Testis (tissue), 2 donors: ENCODE measurements around the gene MYADML2.

Experiments
- POLR2A ChIP-seq: fragments of 450-650 bp; IDR thresholded peaks from one replicate; pipeline ENCODE4 v1.6.1; 2017; ENCODE audit warnings: antibody characterized with exemption, mild to moderate bottlenecking, moderate library complexity
- TF ChIP-seq, protein P1 (sequence below), 3 experiments: fragments of 450-650 bp in 2 of 3; fragments of 200-600 bp in 1 of 3; sonication (generic) in 1 of 3; IDR thresholded peaks; one replicate each; pipeline ENCODE4 v1.5.1; 2016 to 2019; ENCODE audit warnings: antibody characterized with exemption in 3 of 3, mild to moderate bottlenecking in 2 of 3, moderate library complexity in 1 of 3

GRCh38 chr17:81942167-81942553, 4.9 kb downstream of the MYADML2 start:
- TF ChIP-seq POLR2A, result no peak
- TF ChIP-seq, protein P1, sequence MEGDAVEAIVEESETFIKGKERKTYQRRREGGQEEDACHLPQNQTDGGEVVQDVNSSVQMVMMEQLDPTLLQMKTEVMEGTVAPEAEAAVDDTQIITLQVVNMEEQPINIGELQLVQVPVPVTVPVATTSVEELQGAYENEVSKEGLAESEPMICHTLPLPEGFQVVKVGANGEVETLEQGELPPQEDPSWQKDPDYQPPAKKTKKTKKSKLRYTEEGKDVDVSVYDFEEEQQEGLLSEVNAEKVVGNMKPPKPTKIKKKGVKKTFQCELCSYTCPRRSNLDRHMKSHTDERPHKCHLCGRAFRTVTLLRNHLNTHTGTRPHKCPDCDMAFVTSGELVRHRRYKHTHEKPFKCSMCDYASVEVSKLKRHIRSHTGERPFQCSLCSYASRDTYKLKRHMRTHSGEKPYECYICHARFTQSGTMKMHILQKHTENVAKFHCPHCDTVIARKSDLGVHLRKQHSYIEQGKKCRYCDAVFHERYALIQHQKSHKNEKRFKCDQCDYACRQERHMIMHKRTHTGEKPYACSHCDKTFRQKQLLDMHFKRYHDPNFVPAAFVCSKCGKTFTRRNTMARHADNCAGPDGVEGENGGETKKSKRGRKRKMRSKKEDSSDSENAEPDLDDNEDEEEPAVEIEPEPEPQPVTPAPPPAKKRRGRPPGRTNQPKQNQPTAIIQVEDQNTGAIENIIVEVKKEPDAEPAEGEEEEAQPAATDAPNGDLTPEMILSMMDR (IDR thresholded peaks at IDR 0.05), result no peak
